Measurements from ENCODE around the gene ASB2. TPM values are rescaled to one million over a fixed set of nuclear protein-coding genes. Genes with fewer than 3 reads are reported as not detected.

The ASB2 gene
- total RNA-seq, 2 experiments from 2014 or later = 2.4 to 2.5 TPM

GRCh38 chr14:93959239-93960107, 16.9 kb downstream of the ASB2 start:
- CTCF ChIA-PET = interaction anchor here (0.8 to 7.4 kb wide), 12 partner anchors 8 to 1853 kb away, joined by 3 to 75 read pairs (median 4); partner anchors contain the start of genes ASB2 and ATXN3
- peak; percentile 98 for DNase-seq
- H3K9me3 Mint-ChIP-seq = no peaks in the 10 kb centered on the region
- no peaks in the 10 kb centered on the region for H3K36me3 Mint-ChIP-seq (ENCODE audit: low read depth)
- intact Hi-C loops (cut with micrococcal nuclease) = loop anchor here (1.0 to 5.0 kb wide), 9 partner anchors 12 to 1563 kb away; partner anchors contain the start of genes BTBD7, DDX24, GON7 and IFI27L1
- H3K27me3 Mint-ChIP-seq (ENCODE audit: low read depth) = no peaks in the 10 kb centered on the region
- peaks cover 95% of the 10 kb centered on the region for H3K4me1 Mint-ChIP-seq (ENCODE audit: low read depth)
- H3K4me3 Mint-ChIP-seq = peak overlapping the region; percentile 68
- peak overlapping the region; percentile 99 for H3K27ac Mint-ChIP-seq

- Mint-ChIP-seq H3K27me3 (ENCODE audit: low read depth) (no peaks in the 10 kb centered on the region), H3K4me1 (ENCODE audit: low read depth) (peaks cover 96% of the 10 kb centered on the region), H3K4me3 (peak overlapping the region; percentile 68), H3K9me3 (no peaks in the 10 kb centered on the region), H3K36me3 (ENCODE audit: low read depth) (no peaks in the 10 kb centered on the region), H3K27ac (peak overlapping the region; percentile 99)
- CTCF ChIA-PET = interaction anchor here (0.8 to 7.4 kb wide), 8 partner anchors 11 to 43 kb away, joined by 3 to 75 read pairs (median 4); partner anchors contain the start of gene ASB2
- no peak for DNase-seq
- intact Hi-C loops (cut with micrococcal nuclease) = loop anchor here (1.0 to 5.0 kb wide), 6 partner anchors 13 to 1564 kb away; partner anchors contain the start of genes BTBD7, DDX24 and IFI27L1
Measured at GRCh38 chr14:93958567-93959238, 17.7 kb downstream of the ASB2 start.

- H3K36me3 Mint-ChIP-seq (ENCODE audit: low read depth) = no peaks in the 10 kb centered on the region
- no peak for DNase-seq
- H3K27me3 Mint-ChIP-seq (ENCODE audit: low read depth) = no peaks in the 10 kb centered on the region
- no peak overlapping the region for H3K4me3 Mint-ChIP-seq
- CTCF ChIA-PET = interaction anchor here (0.8 to 7.4 kb wide), 7 partner anchors 12 to 43 kb away, joined by 3 to 75 read pairs (median 11); no protein-coding TSS in a partner anchor
- no peaks in the 10 kb centered on the region for H3K9me3 Mint-ChIP-seq
- H3K27ac Mint-ChIP-seq = peak overlapping the region; percentile 99
- peaks cover 96% of the 10 kb centered on the region for H3K4me1 Mint-ChIP-seq (ENCODE audit: low read depth)
- intact Hi-C loops (cut with micrococcal nuclease) = loop anchor here (5.0 kb wide), 3 partner anchors 124 to 1564 kb away; partner anchors contain the start of genes DDX24 and IFI27L1
Measured at GRCh38 chr14:93957751-93958566, 18.4 kb downstream of the ASB2 start.

- Mint-ChIP-seq H3K36me3 (ENCODE audit: low read depth) (no peaks in the 10 kb centered on the region), H3K9me3 (no peaks in the 10 kb centered on the region), H3K4me1 (ENCODE audit: low read depth) (peaks cover 92% of the 10 kb centered on the region), H3K27me3 (ENCODE audit: low read depth) (no peaks in the 10 kb centered on the region), H3K27ac (peak overlapping the region; percentile 61), H3K4me3 (no peak overlapping the region)
- DNase-seq = no peak
- CTCF ChIA-PET = interaction anchor here (3.3 to 7.4 kb wide), 2 partner anchors 13 to 18 kb away, joined by 19 to 75 read pairs; no protein-coding TSS in a partner anchor
- intact Hi-C loops (cut with micrococcal nuclease) = loop anchor here (5.0 kb wide), 3 partner anchors 125 to 1565 kb away; partner anchors contain the start of genes DDX24 and IFI27L1
Measured at GRCh38 chr14:93957333-93957710, 19.0 kb downstream of the ASB2 start.

GRCh38 chr14:93956514-93957332, 19.6 kb downstream of the ASB2 start:
- H3K4me1 Mint-ChIP-seq (ENCODE audit: low read depth) = peaks cover 93% of the 10 kb centered on the region
- H3K9me3 Mint-ChIP-seq = no peaks in the 10 kb centered on the region
- H3K36me3 Mint-ChIP-seq (ENCODE audit: low read depth) = no peaks in the 10 kb centered on the region
- intact Hi-C loops (cut with micrococcal nuclease) = loop anchor here (5.0 kb wide), 3 partner anchors 126 to 1566 kb away; partner anchors contain the start of genes DDX24 and IFI27L1
- no peaks in the 10 kb centered on the region for H3K27me3 Mint-ChIP-seq (ENCODE audit: low read depth)
- CTCF ChIA-PET = interaction anchor here (3.3 to 7.4 kb wide), 2 partner anchors 13 to 17 kb away, joined by 19 to 75 read pairs; no protein-coding TSS in a partner anchor
- DNase-seq = no peak
- peak overlapping the region; percentile 78 for H3K27ac Mint-ChIP-seq
- peak overlapping the region; percentile 36 for H3K4me3 Mint-ChIP-seq

- no peaks in the 10 kb centered on the region for H3K9me3 Mint-ChIP-seq
- DNase-seq = no peak
- H3K4me1 Mint-ChIP-seq (ENCODE audit: low read depth) = peaks cover 93% of the 10 kb centered on the region
- peak overlapping the region; percentile 70 for H3K4me3 Mint-ChIP-seq
- intact Hi-C loops (cut with micrococcal nuclease) = loop anchor here (2.0 to 5.0 kb wide), 4 partner anchors 15 to 1566 kb away; partner anchors contain the start of genes DDX24 and IFI27L1
- CTCF ChIA-PET = interaction anchor here (0.9 to 7.4 kb wide), 4 partner anchors 12 to 45 kb away, joined by 3 to 75 read pairs (median 12); no protein-coding TSS in a partner anchor
- H3K27me3 Mint-ChIP-seq (ENCODE audit: low read depth) = no peaks in the 10 kb centered on the region
- H3K27ac Mint-ChIP-seq = peak overlapping the region; percentile 62
- no peaks in the 10 kb centered on the region for H3K36me3 Mint-ChIP-seq (ENCODE audit: low read depth)
Measured at GRCh38 chr14:93955850-93956481, 20.4 kb downstream of the ASB2 start.

GRCh38 chr14:93954900-93955849, 21.2 kb downstream of the ASB2 start:
- peak; percentile 65 for DNase-seq
- peak overlapping the region; percentile 70 for H3K4me3 Mint-ChIP-seq

GRCh38 chr14:93954516-93954830, 21.9 kb downstream of the ASB2 start:
- intact Hi-C loops (cut with micrococcal nuclease) = loop anchor here (2.0 kb wide), 1 partner anchor 16 kb away; no protein-coding TSS in a partner anchor
- no peaks in the 10 kb centered on the region for H3K36me3 Mint-ChIP-seq (ENCODE audit: low read depth)

More at GRCh38 chr14:93954900-93955849, 21.2 kb downstream of the ASB2 start:
- CTCF ChIA-PET = interaction anchor here (0.8 to 7.4 kb wide), 5 partner anchors 9 to 46 kb away, joined by 3 to 75 read pairs (median 5); no protein-coding TSS in a partner anchor
- H3K4me1 Mint-ChIP-seq (ENCODE audit: low read depth) = peaks cover 87% of the 10 kb centered on the region
- intact Hi-C loops (cut with micrococcal nuclease) = loop anchor here (2.0 to 5.0 kb wide), 4 partner anchors 16 to 1567 kb away; partner anchors contain the start of genes DDX24 and IFI27L1
- no peaks in the 10 kb centered on the region for H3K27me3 Mint-ChIP-seq (ENCODE audit: low read depth)
- H3K36me3 Mint-ChIP-seq (ENCODE audit: low read depth) = no peaks in the 10 kb centered on the region
- H3K9me3 Mint-ChIP-seq = no peaks in the 10 kb centered on the region
- H3K27ac Mint-ChIP-seq = peak overlapping the region; percentile 62

GRCh38 chr14:93953739-93954515, 22.4 kb downstream of the ASB2 start:
- Mint-ChIP-seq H3K27ac (no peak overlapping the region), H3K4me3 (no peak overlapping the region), H3K4me1 (ENCODE audit: low read depth) (peaks cover 75% of the 10 kb centered on the region), H3K9me3 (no peaks in the 10 kb centered on the region), H3K27me3 (ENCODE audit: low read depth) (no peaks in the 10 kb centered on the region), H3K36me3 (ENCODE audit: low read depth) (no peaks in the 10 kb centered on the region)
- intact Hi-C loops (cut with micrococcal nuclease) = loop anchor here (2.0 kb wide), 1 partner anchor 17 kb away; no protein-coding TSS in a partner anchor
- CTCF ChIA-PET = interaction anchor here (0.6 to 5.8 kb wide), 2 partner anchors 15 kb away, joined by 3 to 67 read pairs; no protein-coding TSS in a partner anchor
- DNase-seq = no peak

More at GRCh38 chr14:93954516-93954830, 21.9 kb downstream of the ASB2 start:
- Mint-ChIP-seq H3K4me1 (ENCODE audit: low read depth) (peaks cover 80% of the 10 kb centered on the region), H3K9me3 (no peaks in the 10 kb centered on the region), H3K27me3 (ENCODE audit: low read depth) (no peaks in the 10 kb centered on the region), H3K4me3 (peak overlapping the region; percentile 70), H3K27ac (no peak overlapping the region)
- CTCF ChIA-PET = interaction anchor here (3.3 to 7.4 kb wide), 2 partner anchors 15 to 16 kb away, joined by 19 to 75 read pairs; no protein-coding TSS in a partner anchor
- DNase-seq = no peak

Data from activated naive CD4-positive, alpha-beta T cell treated with anti-CD3 and anti-CD28 coated beads for 36 hours (primary cell).